Nephron (organoid): ENCODE data around the gene HDAC8.
A peak's percentile ranks its signal among the peaks of the same experiment; 100 is the strongest.

Experiments used
- H3K27ac Mint-ChIP-seq, 3 experiments: 2 replicates each; pipeline ENCODE4 v1.8.0; 2020; ENCODE audit warnings: mixed read lengths in 3 of 3, mild to moderate bottlenecking in 2 of 3, moderate library complexity in 1 of 3
- H3K27me3 Mint-ChIP-seq: 2 replicates; pipeline ENCODE4 v1.8.0; 2021; ENCODE audit warnings: low read depth, mild to moderate bottlenecking, moderate library complexity, mixed read lengths
- H3K36me3 Mint-ChIP-seq: 2 replicates; pipeline ENCODE4 v1.8.0; 2020; ENCODE audit warnings: low read depth, mixed read lengths
- H3K4me1 Mint-ChIP-seq: 2 replicates; pipeline ENCODE4 v1.8.0; 2020; ENCODE audit warnings: mixed read lengths
- H3K4me3 Mint-ChIP-seq, 3 experiments: 2 replicates each; pipeline ENCODE4 v1.8.0; 2020; ENCODE audit warnings: mild to moderate bottlenecking in 3 of 3, mixed read lengths in 3 of 3, moderate library complexity in 2 of 3
- H3K9me3 Mint-ChIP-seq: 2 replicates; pipeline ENCODE4 v1.8.0; 2020; ENCODE audit warnings: mixed read lengths
- CTCF ChIP-seq, 3 experiments: fragments of 200-600 bp; sonication (generic); IDR thresholded peaks; one replicate each; pipeline ENCODE4 v1.5.0; 2021; ENCODE audit warnings: antibody characterized with exemption in 3 of 3; ENCODE audit not compliant: unreplicated experiment in 3 of 3

Gene HDAC8

GRCh38 chrX:72396117-72396516, 176.5 kb downstream of the HDAC8 start:
- no peak overlapping the region for H3K4me3 Mint-ChIP-seq
- peak overlapping the region; percentile 78 to 87 (median 80) for H3K27ac Mint-ChIP-seq
- H3K36me3 Mint-ChIP-seq: peaks cover 15% of the 10 kb centered on the region
- no peaks in the 10 kb centered on the region for H3K27me3 Mint-ChIP-seq
- peaks cover 6% of the 10 kb centered on the region for H3K9me3 Mint-ChIP-seq
- H3K4me1 Mint-ChIP-seq: peaks cover 48% of the 10 kb centered on the region
- TF ChIP-seq CTCF (IDR thresholded peaks at IDR 0.05; ENCODE audit: unreplicated experiment in 3 of 3): no peak

GRCh38 chrX:72395237-72395636, 177.4 kb downstream of the HDAC8 start:
- peaks cover 48% of the 10 kb centered on the region for H3K4me1 Mint-ChIP-seq
- no peaks in the 10 kb centered on the region for H3K27me3 Mint-ChIP-seq
- H3K36me3 Mint-ChIP-seq: peaks cover 8% of the 10 kb centered on the region
- H3K27ac Mint-ChIP-seq: peak overlapping the region; percentile 78 to 87 (median 80)
- H3K4me3 Mint-ChIP-seq: peak overlapping the region in 1 of 3 experiments; percentile 34
- H3K9me3 Mint-ChIP-seq: peaks cover 3% of the 10 kb centered on the region
- no peak for TF ChIP-seq CTCF (IDR thresholded peaks at IDR 0.05; ENCODE audit: unreplicated experiment in 3 of 3)

GRCh38 chrX:72394518-72395170, 178.0 kb downstream of the HDAC8 start:
- peak overlapping the region in 1 of 3 experiments; percentile 26 for H3K4me3 Mint-ChIP-seq
- peaks cover 48% of the 10 kb centered on the region for H3K4me1 Mint-ChIP-seq

DNA sequence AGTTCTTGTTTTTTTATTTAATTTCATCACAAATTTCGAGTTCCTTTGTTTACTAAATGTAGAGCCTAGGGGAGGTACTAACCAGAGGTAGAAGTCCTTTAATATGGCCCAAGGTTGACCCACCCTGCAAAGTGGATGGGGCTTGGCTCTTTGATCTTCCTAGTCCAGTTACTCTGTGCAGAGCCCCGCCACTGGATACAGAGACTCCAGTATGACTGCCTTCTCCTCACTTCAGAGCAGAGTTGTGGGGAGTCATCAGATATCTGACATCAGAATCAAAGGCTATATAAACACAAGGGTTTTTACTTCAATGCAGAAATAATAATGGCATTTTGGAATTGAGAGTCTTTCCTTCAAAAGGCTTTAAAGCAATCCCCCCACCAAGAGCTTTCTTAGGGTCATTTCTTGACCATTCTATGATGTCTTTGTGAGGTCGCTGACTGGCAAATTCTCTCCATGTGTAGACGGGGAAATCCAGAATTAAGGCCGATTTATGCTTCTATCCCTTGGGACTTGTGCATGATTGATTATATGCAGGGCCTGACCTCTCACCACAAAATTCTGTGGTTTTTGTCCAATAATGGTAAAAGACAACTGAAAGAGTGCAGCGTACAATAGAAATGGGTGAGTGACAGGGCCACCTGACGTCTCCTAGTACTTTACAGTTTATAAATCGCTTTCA, 178.7 kb downstream of the HDAC8 start:
- no peak for TF ChIP-seq CTCF (IDR thresholded peaks at IDR 0.05; ENCODE audit: unreplicated experiment in 3 of 3)
- H3K36me3 Mint-ChIP-seq: peaks cover 4% of the 10 kb centered on the region
- peak overlapping the region in 1 of 3 experiments; percentile 20 for H3K4me3 Mint-ChIP-seq
- no peaks in the 10 kb centered on the region for H3K27me3 Mint-ChIP-seq
- H3K9me3 Mint-ChIP-seq: no peaks in the 10 kb centered on the region
- peaks cover 48% of the 10 kb centered on the region for H3K4me1 Mint-ChIP-seq
- H3K27ac Mint-ChIP-seq: peak overlapping the region; percentile 78 to 87 (median 80)

More at GRCh38 chrX:72394518-72395170, 178.0 kb downstream of the HDAC8 start:
- no peaks in the 10 kb centered on the region for H3K27me3 Mint-ChIP-seq
- peak overlapping the region; percentile 78 to 87 (median 80) for H3K27ac Mint-ChIP-seq
- H3K9me3 Mint-ChIP-seq: no peaks in the 10 kb centered on the region
- TF ChIP-seq CTCF (IDR thresholded peaks at IDR 0.05; ENCODE audit: unreplicated experiment in 3 of 3): no peak
- peaks cover 4% of the 10 kb centered on the region for H3K36me3 Mint-ChIP-seq

GRCh38 chrX:72392816-72393800, 179.5 kb downstream of the HDAC8 start:
- Mint-ChIP-seq H3K27ac (peak overlapping the region; percentile 78 to 87 (median 80)), H3K9me3 (peaks cover 2% of the 10 kb centered on the region), H3K36me3 (peaks cover 2% of the 10 kb centered on the region), H3K4me1 (peaks cover 47% of the 10 kb centered on the region), H3K4me3 (peak overlapping the region in 2 of 3 experiments; percentile 32 to 37), H3K27me3 (no peaks in the 10 kb centered on the region)
- TF ChIP-seq CTCF (IDR thresholded peaks at IDR 0.05; ENCODE audit: unreplicated experiment in 3 of 3): no peak
